ENCODE data around the gene SH3BP2. TPM values are rescaled to one million over a fixed set of nuclear protein-coding genes. Genes with fewer than 3 reads are reported as not detected.

The SH3BP2 gene
- polyA plus RNA-seq, 3 donors from 2014 or later, result 12.6 to 71.0 (median 22.7) TPM

DNA sequence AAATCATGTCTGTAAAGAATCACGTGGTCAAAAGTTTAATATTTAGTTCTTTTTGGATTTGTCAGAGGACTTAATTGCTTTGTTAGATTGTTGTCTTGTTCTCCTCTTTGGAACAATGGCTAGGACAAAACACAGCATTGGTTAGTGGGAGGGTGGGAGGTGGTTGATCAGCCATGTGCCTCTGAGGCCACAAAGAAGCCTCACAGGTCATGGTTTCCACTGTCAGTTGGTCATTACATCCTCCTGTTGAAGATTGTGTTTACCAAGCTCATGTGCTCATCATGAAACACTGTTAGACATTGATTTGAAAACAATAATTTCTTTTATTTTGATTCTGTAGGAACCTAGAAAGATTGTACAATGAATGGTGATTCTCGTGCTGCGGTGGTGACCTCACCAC, 82.7 kb downstream of the SH3BP2 start:
- H3K4me3 Mint-ChIP-seq, result peak overlapping the region in 2 of 5 donors; percentile 9 to 14
- H3K4me1 Mint-ChIP-seq, result peaks cover 71 to 87% of the 10 kb centered on the region in 2 donors
- H3K9me3 Mint-ChIP-seq, result no peaks in the 10 kb centered on the region
- H3K27ac Mint-ChIP-seq, result peak overlapping the region; percentile 42 to 84 (median 62)
- DNase-seq, result no peak
- H3K36me3 Mint-ChIP-seq, result peaks cover 7 to 22% (median 9%) of the 10 kb centered on the region in 3 donors
- no peaks in the 10 kb centered on the region for H3K27me3 Mint-ChIP-seq (ENCODE audit: low read depth in 3 of 3)

DNA sequence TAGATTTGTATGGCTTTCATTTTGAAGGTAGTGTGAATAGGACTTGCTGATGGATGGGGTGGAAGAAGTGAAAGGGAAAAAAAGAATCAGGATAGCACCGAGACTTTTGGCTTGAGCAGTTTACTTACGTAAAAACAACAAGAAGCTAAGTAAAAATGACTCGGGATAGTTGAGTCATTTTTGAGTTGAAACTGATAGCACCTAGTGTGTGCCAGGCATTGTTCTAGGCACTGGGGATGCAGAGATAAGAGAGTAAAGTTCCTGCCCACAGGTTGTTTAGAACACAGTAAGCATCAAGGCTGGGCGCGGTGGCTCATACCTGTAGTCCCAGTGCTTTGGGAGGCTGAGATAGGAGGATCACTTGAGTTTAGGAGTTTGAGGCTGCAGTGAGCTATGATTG, 85.5 kb downstream of the SH3BP2 start:
- Mint-ChIP-seq H3K36me3 (peaks cover 7 to 23% (median 9%) of the 10 kb centered on the region in 3 donors), H3K9me3 (no peaks in the 10 kb centered on the region), H3K4me3 (no peak overlapping the region), H3K27me3 (ENCODE audit: low read depth in 3 of 3) (no peaks in the 10 kb centered on the region), H3K4me1 (peaks cover 47 to 72% of the 10 kb centered on the region in 2 donors), H3K27ac (peak overlapping the region; percentile 58 to 88 (median 75))
- DNase-seq, result no peak

DNA sequence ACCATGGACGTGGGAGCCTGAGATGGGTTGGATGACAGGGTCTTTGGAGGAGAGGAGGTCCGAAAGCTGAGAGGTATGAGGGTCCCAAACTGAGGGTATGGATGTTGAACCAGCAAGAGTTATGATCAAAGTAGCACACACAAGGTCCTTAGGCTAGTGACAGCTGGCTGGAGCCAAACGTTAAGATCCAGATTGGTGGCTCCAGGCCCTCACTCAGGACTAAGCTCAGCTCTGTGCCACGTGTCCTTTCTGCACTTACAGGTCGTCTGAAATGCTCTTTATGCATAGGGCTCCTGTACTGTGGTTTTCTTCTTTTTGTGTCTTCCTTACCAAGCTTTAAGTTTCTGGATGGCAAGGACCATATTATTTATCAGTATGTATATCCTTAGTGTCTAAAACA, 86.1 kb downstream of the SH3BP2 start:
- Mint-ChIP-seq H3K27ac (peak overlapping the region; percentile 58 to 88 (median 75)), H3K4me1 (peaks cover 41 to 65% of the 10 kb centered on the region in 2 donors), H3K4me3 (no peak overlapping the region), H3K9me3 (no peaks in the 10 kb centered on the region), H3K27me3 (ENCODE audit: low read depth in 3 of 3) (no peaks in the 10 kb centered on the region), H3K36me3 (peaks cover 7 to 26% (median 9%) of the 10 kb centered on the region in 3 donors)
- DNase-seq, result no peak

DNA sequence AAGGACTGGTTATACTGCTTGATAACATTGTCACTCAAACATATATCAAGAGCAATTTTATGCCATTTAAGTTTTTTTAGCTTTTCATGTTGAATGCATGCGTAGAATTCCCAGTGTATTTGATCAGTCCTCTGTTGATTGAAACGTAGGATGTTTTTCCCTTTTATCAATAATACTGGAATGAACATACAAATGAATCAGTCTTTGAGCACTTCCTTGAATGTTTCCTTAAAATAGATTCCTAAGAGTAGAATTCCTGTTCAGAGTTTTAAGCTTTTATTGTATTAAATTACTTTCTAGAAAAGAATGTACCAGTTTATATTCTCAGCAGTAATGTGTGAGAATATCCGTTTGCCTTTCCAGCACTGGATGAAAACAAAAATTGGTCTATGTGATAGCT, 88.5 kb downstream of the SH3BP2 start:
- peaks cover 21 to 49% of the 10 kb centered on the region in 2 donors for H3K4me1 Mint-ChIP-seq
- H3K4me3 Mint-ChIP-seq, result no peak overlapping the region
- H3K27ac Mint-ChIP-seq, result peak overlapping the region in 2 of 6 donors; percentile 9 to 51
- peaks cover 18 to 32% (median 22%) of the 10 kb centered on the region in 3 donors for H3K36me3 Mint-ChIP-seq
- peaks cover 0 to 1% (median 0%) of the 10 kb centered on the region in 3 donors for H3K27me3 Mint-ChIP-seq (ENCODE audit: low read depth in 3 of 3)
- DNase-seq, result no peak
- no peaks in the 10 kb centered on the region for H3K9me3 Mint-ChIP-seq

DNA sequence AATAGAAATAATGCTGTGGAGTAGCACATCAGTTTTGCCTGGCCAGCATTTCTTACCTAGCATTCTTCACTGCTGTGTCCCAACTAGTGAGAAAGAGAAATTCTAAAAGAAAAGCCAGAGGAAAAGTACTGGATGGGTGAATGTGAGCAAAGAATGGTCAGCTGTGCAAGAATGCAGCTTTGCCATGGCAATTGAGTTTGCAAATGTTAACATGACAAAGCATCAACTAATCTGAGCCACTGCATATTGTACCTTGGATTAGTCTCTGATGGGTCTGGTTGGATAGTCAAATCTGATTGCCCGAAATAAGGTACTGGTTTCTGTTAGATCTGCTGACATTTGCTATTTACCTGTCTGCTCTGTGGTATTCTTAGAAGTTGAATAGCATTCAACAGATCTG, 89.5 kb downstream of the SH3BP2 start:
- Mint-ChIP-seq H3K4me3 (no peak overlapping the region), H3K27me3 (ENCODE audit: low read depth in 3 of 3) (peaks cover 0 to 1% (median 0%) of the 10 kb centered on the region in 3 donors), H3K27ac (peak overlapping the region in 2 of 6 donors; percentile 34 to 53), H3K4me1 (peaks cover 19 to 51% of the 10 kb centered on the region in 2 donors), H3K36me3 (peaks cover 18 to 34% (median 25%) of the 10 kb centered on the region in 3 donors), H3K9me3 (no peaks in the 10 kb centered on the region)
- DNase-seq, result no peak

DNA sequence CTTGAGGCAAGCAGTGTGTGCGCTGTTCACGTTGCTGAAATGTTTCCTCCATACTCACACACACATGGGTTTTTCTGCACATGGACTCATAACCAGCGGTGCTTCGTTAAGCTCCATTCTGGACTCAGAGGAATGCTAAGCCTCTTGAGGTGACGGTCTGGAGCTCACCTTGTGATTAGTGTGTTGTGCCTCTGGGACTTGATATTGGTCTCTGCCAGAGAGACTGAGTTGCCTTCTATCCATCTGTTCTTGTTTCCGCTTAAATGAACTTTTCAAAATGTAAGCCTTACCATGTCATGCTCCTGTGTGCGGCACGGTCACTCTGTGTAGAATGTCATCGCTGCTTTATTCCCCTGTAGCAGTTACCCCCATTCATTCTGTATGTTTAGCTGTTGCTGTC, 93.3 kb downstream of the SH3BP2 start:
- peaks cover 11 to 23% (median 21%) of the 10 kb centered on the region in 3 donors for H3K36me3 Mint-ChIP-seq

DNA sequence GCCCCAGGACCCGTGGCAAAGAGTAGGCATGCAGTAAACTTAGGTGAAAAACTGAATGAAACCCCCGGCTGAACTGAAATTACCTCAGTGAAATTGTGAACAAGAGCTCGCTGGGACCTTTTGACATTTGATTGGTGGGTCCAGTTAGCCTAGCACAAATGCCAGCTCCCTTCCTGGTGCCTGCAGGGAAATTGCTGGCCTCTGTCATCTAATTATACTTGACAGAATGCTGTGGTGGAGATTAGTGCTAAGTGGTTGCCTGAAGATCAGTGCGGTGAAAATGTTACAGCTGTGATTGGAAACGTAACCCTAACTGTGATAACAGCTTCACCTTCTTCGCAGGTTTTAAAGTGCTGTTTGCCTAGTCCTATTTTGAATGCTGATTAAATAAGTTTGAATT, 93.7 kb downstream of the SH3BP2 start:
- Mint-ChIP-seq H3K4me1 (peaks cover 13 to 35% of the 10 kb centered on the region in 2 donors), H3K36me3 (peaks cover 11 to 23% (median 21%) of the 10 kb centered on the region in 3 donors), H3K9me3 (no peaks in the 10 kb centered on the region), H3K27me3 (ENCODE audit: low read depth in 3 of 3) (peaks cover 0 to 2% (median 1%) of the 10 kb centered on the region in 3 donors), H3K27ac (peak overlapping the region in 2 of 6 donors; percentile 64 to 66), H3K4me3 (no peak overlapping the region)
- no peak for DNase-seq

More for the DNA sequence above, 93.3 kb downstream of the SH3BP2 start:
- Mint-ChIP-seq H3K4me1 (peaks cover 11 to 37% of the 10 kb centered on the region in 2 donors), H3K27me3 (ENCODE audit: low read depth in 3 of 3) (peaks cover 0 to 2% (median 1%) of the 10 kb centered on the region in 3 donors), H3K27ac (peak overlapping the region in 5 of 6 donors; percentile 6 to 66 (median 55)), H3K9me3 (no peaks in the 10 kb centered on the region), H3K4me3 (no peak overlapping the region)
- no peak for DNase-seq

DNA sequence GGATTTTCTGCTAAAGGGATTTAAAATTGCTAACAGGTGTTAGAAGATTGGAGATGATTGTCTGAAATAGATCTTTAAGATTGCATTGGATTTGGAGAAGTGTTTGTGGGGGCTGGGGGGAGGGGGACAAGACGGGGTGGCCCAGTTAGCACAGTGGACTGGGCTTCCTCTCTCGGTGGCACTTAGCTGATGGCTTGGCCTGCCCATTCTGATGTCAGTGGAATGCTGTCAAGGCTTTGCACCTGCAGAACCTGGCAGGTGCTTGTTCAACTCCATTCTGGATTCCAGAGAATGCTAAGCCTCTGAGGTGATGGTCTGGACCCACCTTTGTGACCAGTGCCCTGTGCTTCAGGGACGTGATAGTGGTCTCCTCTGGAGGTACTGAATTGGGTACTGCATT, 94.5 kb downstream of the SH3BP2 start:
- H3K36me3 Mint-ChIP-seq, result peaks cover 11 to 23% (median 21%) of the 10 kb centered on the region in 3 donors
- H3K4me1 Mint-ChIP-seq, result peaks cover 17 to 33% of the 10 kb centered on the region in 2 donors
- peak overlapping the region in 5 of 6 donors; percentile 14 to 84 (median 59) for H3K27ac Mint-ChIP-seq
- H3K9me3 Mint-ChIP-seq, result no peaks in the 10 kb centered on the region
- peaks cover 0 to 2% (median 1%) of the 10 kb centered on the region in 3 donors for H3K27me3 Mint-ChIP-seq (ENCODE audit: low read depth in 3 of 3)
- DNase-seq, result no peak
- H3K4me3 Mint-ChIP-seq, result no peak overlapping the region

DNA sequence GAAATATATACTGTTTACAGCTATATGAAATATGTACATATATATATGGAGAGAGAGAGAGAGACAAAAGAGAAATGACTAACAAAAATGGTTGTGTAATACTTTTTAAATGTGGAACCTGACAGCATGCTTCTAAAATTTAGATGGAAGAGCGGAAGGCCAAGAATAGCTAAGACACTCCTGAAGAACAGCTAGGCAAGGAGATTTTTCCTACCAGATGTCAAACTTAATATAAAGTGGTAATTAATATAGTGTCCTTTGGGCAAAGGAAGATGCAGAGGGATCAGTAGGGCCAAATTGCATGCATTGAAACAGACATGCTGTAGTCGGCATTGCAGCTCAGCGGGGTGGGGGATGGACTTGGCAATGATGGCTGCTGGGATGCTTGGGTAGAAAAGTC, 96.0 kb downstream of the SH3BP2 start:
- no peaks in the 10 kb centered on the region for H3K9me3 Mint-ChIP-seq
- H3K27me3 Mint-ChIP-seq (ENCODE audit: low read depth in 3 of 3), result peaks cover 0 to 2% (median 1%) of the 10 kb centered on the region in 3 donors
- peaks cover 13 to 21% (median 20%) of the 10 kb centered on the region in 3 donors for H3K36me3 Mint-ChIP-seq
- no peak overlapping the region for H3K4me3 Mint-ChIP-seq
- peaks cover 18 to 35% of the 10 kb centered on the region in 2 donors for H3K4me1 Mint-ChIP-seq
- DNase-seq, result no peak
- peak overlapping the region in 4 of 6 donors; percentile 5 to 54 (median 30) for H3K27ac Mint-ChIP-seq

Other genes starting within 250 kb of the SH3BP2 start
- 10 to 100 TPM; 35.1 to 43.7 (median 40.2) TPM for gene TNIP2, start 36.7 kb upstream of the SH3BP2 start, polyA plus RNA-seq
- 100 to 1,000 TPM; 207 to 318 (median 314) TPM for gene ADD1, start 50.8 kb downstream of the SH3BP2 start, polyA plus RNA-seq
- gene NOP14, start 170.3 kb downstream of the SH3BP2 start, polyA plus RNA-seq, result 10 to 100 TPM in 1 of 3 donors, 1 to 10 TPM in 2; 1.3 to 19.2 (median 5.0) TPM
- 1 to 10 TPM; 2.7 to 4.4 (median 4.0) TPM for gene GRK4, start 170.5 kb downstream of the SH3BP2 start, polyA plus RNA-seq